ENCODE results near the gene SFXN1. TPM values are rescaled to one million over a fixed set of nuclear protein-coding genes. Genes with fewer than 3 reads are reported as not detected.

The SFXN1 gene
- total and polyA plus RNA-seq, 8 donors = 4.3 to 18.1 (median 10.5) TPM

DNA sequence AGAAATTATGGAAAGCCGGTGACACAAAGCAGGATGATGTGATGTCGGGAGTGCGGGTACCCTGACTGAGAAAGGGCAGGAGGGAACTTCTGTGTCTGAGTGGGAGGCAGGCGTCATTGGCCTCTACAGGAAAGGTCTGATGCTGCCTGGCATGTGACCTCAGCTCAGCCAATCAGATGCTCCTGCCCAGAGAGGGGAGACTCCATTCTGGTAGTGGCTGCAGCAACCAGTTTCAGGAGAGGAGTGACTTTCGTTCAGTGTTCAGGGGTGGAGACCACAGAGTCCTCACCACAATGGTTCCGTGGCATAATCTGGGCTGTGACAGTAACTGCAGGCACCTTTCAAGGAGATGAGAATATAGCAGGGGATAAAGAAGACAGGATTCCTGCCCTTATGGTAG lies 6.7 kb upstream of the SFXN1 start:
- H3K27me3 ChIP-seq = no peaks in the 10 kb centered on the region
- ATAC-seq (no peak), FAIRE-seq (no peak), DNase-seq (no peak)
- H3K4me3 ChIP-seq = no peak overlapping the region
- TF ChIP-seq CTCF (IDR thresholded peaks at IDR 0.05) = no peak
- WGBS, 2 donors = 72 to 77% methylated on average over 6 of the region's 6 CpGs
- intact Hi-C loops (cut with DNase I) = no loop called here
- H3K4me1 ChIP-seq = no peaks in the 10 kb centered on the region
- H3K9me3 ChIP-seq = no peaks in the 10 kb centered on the region
- H3K27ac ChIP-seq = no peak overlapping the region
- no peaks in the 10 kb centered on the region for H3K36me3 ChIP-seq

GRCh38 chr5:175472378-175472777 lies 6.0 kb upstream of the SFXN1 start:
- no peak for FAIRE-seq
- no peak for TF ChIP-seq CTCF (IDR thresholded peaks at IDR 0.05)

GRCh38 chr5:175475248-175475647 lies 3.1 kb upstream of the SFXN1 start:
- no peak for TF ChIP-seq CTCF (IDR thresholded peaks at IDR 0.05)
- 40 to 51% methylated on average over 1 of the region's 1 CpG for WGBS, 2 donors
- no peaks in the 10 kb centered on the region for H3K27me3 ChIP-seq
- H3K9me3 ChIP-seq = no peaks in the 10 kb centered on the region
- H3K4me3 ChIP-seq = no peak overlapping the region
- DNase-seq (no peak), FAIRE-seq (no peak), ATAC-seq (no peak)
- peaks cover 0 to 7% (median 4%) of the 10 kb centered on the region in 3 donors for H3K4me1 ChIP-seq
- intact Hi-C loops (cut with DNase I) = no loop called here
- H3K36me3 ChIP-seq = no peaks in the 10 kb centered on the region
- H3K27ac ChIP-seq = no peak overlapping the region

More at GRCh38 chr5:175472378-175472777, 6.0 kb upstream of the SFXN1 start:
- no peak overlapping the region for H3K27ac ChIP-seq
- H3K4me1 ChIP-seq = no peaks in the 10 kb centered on the region
- no peaks in the 10 kb centered on the region for H3K9me3 ChIP-seq
- H3K4me3 ChIP-seq = no peak overlapping the region
- no peak for DNase-seq
- ATAC-seq = no peak
- no peaks in the 10 kb centered on the region for H3K36me3 ChIP-seq
- intact Hi-C loops (cut with DNase I) = no loop called here
- H3K27me3 ChIP-seq = no peaks in the 10 kb centered on the region

DNA sequence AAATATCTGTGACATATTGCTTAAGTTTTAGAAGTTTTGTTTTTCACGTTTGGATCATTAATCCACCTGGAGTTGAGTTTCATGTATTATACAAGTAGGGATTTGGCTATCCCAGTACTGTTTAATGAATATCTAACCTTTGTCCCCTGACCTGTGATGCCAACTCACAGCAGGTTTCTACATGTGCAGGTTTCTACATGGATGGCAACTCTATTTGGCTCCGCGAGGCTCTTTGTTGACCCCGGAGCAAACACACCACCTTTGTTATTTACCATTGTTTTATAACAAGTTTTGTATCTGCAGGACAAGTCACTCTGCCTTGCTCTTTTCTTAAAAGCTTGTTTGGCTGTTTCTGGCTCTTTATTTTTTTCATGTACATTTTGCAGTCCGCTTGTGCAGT lies 920 bp upstream of the SFXN1 start:
- Histone ChIP-seq H3K4me1 (peaks cover 0 to 7% (median 4%) of the 10 kb centered on the region in 3 donors), H3K4me3 (no peak overlapping the region), H3K36me3 (no peaks in the 10 kb centered on the region), H3K9me3 (no peaks in the 10 kb centered on the region), H3K27me3 (no peaks in the 10 kb centered on the region), H3K27ac (no peak overlapping the region)
- no peak for TF ChIP-seq CTCF (IDR thresholded peaks at IDR 0.05)
- FAIRE-seq (no peak), DNase-seq (no peak), ATAC-seq (no peak)
- intact Hi-C loops (cut with DNase I) = no loop called here
- 38 to 51% methylated on average over 5 of the region's 5 CpGs for WGBS, 2 donors

- Histone ChIP-seq H3K9me3 (no peaks in the 10 kb centered on the region), H3K4me3 (peak overlapping the region; percentile 85 to 98 (median 90)), H3K27me3 (no peaks in the 10 kb centered on the region), H3K36me3 (no peaks in the 10 kb centered on the region), H3K27ac (peak overlapping the region in 2 of 4 donors; percentile 44 to 61), H3K4me1 (peaks cover 0 to 7% (median 4%) of the 10 kb centered on the region in 3 donors)
- ATAC-seq (peak in 1 of 4 donors; percentile 3), DNase-seq (no peak), FAIRE-seq (no peak)
- 7 to 9% methylated on average over 12 of the region's 12 CpGs for WGBS, 2 donors
- intact Hi-C loops (cut with DNase I) = no loop called here
- no peak for TF ChIP-seq CTCF (IDR thresholded peaks at IDR 0.05)
Observed at GRCh38 chr5:175478008-175478383, 364 bp upstream of the SFXN1 start.
